ENCODE results near the gene DST. TPM values are rescaled to one million over a fixed set of nuclear protein-coding genes. Genes with fewer than 3 reads are reported as not detected.

The DST gene
- total RNA-seq, 4 donors from 2014 or later = 475 to 871 (median 583) TPM

GRCh38 chr6:56620229-56620868 lies 22.3 kb downstream of the DST start:
- intact Hi-C loops (cut with DNase I; ENCODE audit: low total_unique reads) = no loop called here
- no peak for DNase-seq (ENCODE audit: low spot score in 2 of 2)
- no peak for TF ChIP-seq POLR2A (IDR thresholded peaks at IDR 0.05)
- TF ChIP-seq, protein P1, sequence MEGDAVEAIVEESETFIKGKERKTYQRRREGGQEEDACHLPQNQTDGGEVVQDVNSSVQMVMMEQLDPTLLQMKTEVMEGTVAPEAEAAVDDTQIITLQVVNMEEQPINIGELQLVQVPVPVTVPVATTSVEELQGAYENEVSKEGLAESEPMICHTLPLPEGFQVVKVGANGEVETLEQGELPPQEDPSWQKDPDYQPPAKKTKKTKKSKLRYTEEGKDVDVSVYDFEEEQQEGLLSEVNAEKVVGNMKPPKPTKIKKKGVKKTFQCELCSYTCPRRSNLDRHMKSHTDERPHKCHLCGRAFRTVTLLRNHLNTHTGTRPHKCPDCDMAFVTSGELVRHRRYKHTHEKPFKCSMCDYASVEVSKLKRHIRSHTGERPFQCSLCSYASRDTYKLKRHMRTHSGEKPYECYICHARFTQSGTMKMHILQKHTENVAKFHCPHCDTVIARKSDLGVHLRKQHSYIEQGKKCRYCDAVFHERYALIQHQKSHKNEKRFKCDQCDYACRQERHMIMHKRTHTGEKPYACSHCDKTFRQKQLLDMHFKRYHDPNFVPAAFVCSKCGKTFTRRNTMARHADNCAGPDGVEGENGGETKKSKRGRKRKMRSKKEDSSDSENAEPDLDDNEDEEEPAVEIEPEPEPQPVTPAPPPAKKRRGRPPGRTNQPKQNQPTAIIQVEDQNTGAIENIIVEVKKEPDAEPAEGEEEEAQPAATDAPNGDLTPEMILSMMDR (IDR thresholded peaks at IDR 0.05) = no peak

DNA sequence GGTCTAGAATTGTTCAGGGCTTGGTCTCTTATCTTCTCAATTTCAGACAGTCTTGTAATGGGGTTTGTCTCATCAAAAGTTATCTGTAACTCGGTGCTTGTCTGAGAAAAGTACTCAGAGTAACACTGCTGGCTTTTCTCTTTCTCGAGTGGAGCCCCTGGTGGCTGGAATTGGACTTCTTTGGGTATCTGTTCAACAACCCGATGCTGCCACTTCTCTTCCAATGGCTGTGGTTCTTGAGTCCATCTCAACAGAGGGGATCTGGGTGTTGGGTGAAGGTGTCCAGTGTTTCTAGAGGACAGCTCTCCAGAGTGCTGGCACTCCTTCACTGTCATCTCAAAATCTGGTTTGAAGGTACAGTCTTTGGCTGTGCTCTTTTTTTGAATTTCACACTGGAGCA lies 24.6 kb downstream of the DST start:
- no peak overlapping the region for H3K4me3 ChIP-seq (ENCODE audit: low read depth, poor library complexity, severe bottlenecking)
- TF ChIP-seq, protein P1 (IDR thresholded peaks at IDR 0.05) = no peak
- no peak for TF ChIP-seq POLR2A (IDR thresholded peaks at IDR 0.05)
- intact Hi-C loops (cut with DNase I; ENCODE audit: low total_unique reads) = no loop called here
- no peak for DNase-seq (ENCODE audit: low spot score in 2 of 2)
- 93 to 98% methylated on average over 3 of the region's 3 CpGs for WGBS, 2 donors

More at GRCh38 chr6:56620229-56620868, 22.3 kb downstream of the DST start:
- H3K4me3 ChIP-seq (ENCODE audit: low read depth, poor library complexity, severe bottlenecking) = no peak overlapping the region
- 95 to 97% methylated on average over 12 of the region's 12 CpGs for WGBS, 2 donors

- no peak overlapping the region for H3K4me3 ChIP-seq (ENCODE audit: low read depth, poor library complexity, severe bottlenecking)
- 97% methylated on average over 5 of the region's 5 CpGs for WGBS, 2 donors
- intact Hi-C loops (cut with DNase I; ENCODE audit: low total_unique reads) = no loop called here
- TF ChIP-seq, protein P1 (IDR thresholded peaks at IDR 0.05) = no peak
- TF ChIP-seq POLR2A (IDR thresholded peaks at IDR 0.05) = no peak
- DNase-seq (ENCODE audit: low spot score in 2 of 2) = no peak
Measured at GRCh38 chr6:56616967-56617366, 25.7 kb downstream of the DST start.

GRCh38 chr6:56613247-56613851 lies 29.3 kb downstream of the DST start:
- DNase-seq (ENCODE audit: low spot score in 2 of 2) = no peak
- 73 to 77% methylated on average over 6 of the region's 6 CpGs for WGBS, 2 donors
- TF ChIP-seq, protein P1 (IDR thresholded peaks at IDR 0.05) = no peak
- TF ChIP-seq POLR2A (IDR thresholded peaks at IDR 0.05) = no peak
- intact Hi-C loops (cut with DNase I; ENCODE audit: low total_unique reads) = no loop called here
- H3K4me3 ChIP-seq (ENCODE audit: low read depth, poor library complexity, severe bottlenecking) = no peak overlapping the region

GRCh38 chr6:56608332-56608731 lies 34.4 kb downstream of the DST start:
- H3K4me3 ChIP-seq (ENCODE audit: low read depth, poor library complexity, severe bottlenecking) = no peak overlapping the region
- 81 to 83% methylated on average over 4 of the region's 4 CpGs for WGBS, 2 donors
- DNase-seq (ENCODE audit: low spot score in 2 of 2) = no peak
- no peak for TF ChIP-seq POLR2A (IDR thresholded peaks at IDR 0.05)
- TF ChIP-seq, protein P1 (IDR thresholded peaks at IDR 0.05) = no peak
- intact Hi-C loops (cut with DNase I; ENCODE audit: low total_unique reads) = no loop called here
